ENCODE results near the gene MPP2. TPM values are rescaled to one million over a fixed set of nuclear protein-coding genes. Genes with fewer than 3 reads are reported as not detected.

Gene MPP2
- polyA plus RNA-seq, 4 donors = 0.27 to 1.8 (median 1.1) TPM; not detected in 1

GRCh38 chr17:43891851-43892646 lies 15.3 kb downstream of the MPP2 start:
- peaks cover 0 to 2% (median 0%) of the 10 kb centered on the region in 3 donors for H3K36me3 ChIP-seq (ENCODE audit: control insufficient read depth in 3 of 3, insufficient read depth in 2 of 3, low read depth in 1 of 3, low read length in 3 of 3)
- WGBS, 3 donors = 25 to 61% (median 55%) methylated on average over 5 of the region's 5 CpGs
- H3K27me3 ChIP-seq (ENCODE audit: control insufficient read depth in 3 of 3, insufficient read depth in 3 of 3, low read length in 3 of 3) = peaks cover 0 to 4% (median 0%) of the 10 kb centered on the region in 3 donors
- no peak overlapping the region for H3K4me3 ChIP-seq (ENCODE audit: low read depth in 1 of 3, low read length in 3 of 3)
- peak in 1 of 2 donors; percentile 19 for DNase-seq
- H3K27ac ChIP-seq (ENCODE audit: low read depth in 1 of 3, low read length in 2 of 3) = no peak overlapping the region
- H3K4me1 ChIP-seq (ENCODE audit: control insufficient read depth in 3 of 3, insufficient read depth in 2 of 3, low read depth in 1 of 3, low read length in 2 of 3) = no peaks in the 10 kb centered on the region
- FAIRE-seq = no peak
- H3K9me3 ChIP-seq (ENCODE audit: control insufficient read depth in 2 of 2, insufficient read depth in 1 of 2, low read depth in 1 of 2, low read length in 1 of 2) = no peaks in the 10 kb centered on the region

GRCh38 chr17:43890240-43890639 lies 17.1 kb downstream of the MPP2 start:
- H3K36me3 ChIP-seq (ENCODE audit: control insufficient read depth in 3 of 3, insufficient read depth in 2 of 3, low read depth in 1 of 3, low read length in 3 of 3) = no peaks in the 10 kb centered on the region
- no peak overlapping the region for H3K4me3 ChIP-seq (ENCODE audit: low read depth in 1 of 3, low read length in 3 of 3)
- DNase-seq = no peak
- no peak overlapping the region for H3K27ac ChIP-seq (ENCODE audit: low read depth in 1 of 3, low read length in 2 of 3)
- WGBS, 3 donors = 90 to 100% (median 93%) methylated on average over 1 of the region's 1 CpG
- H3K9me3 ChIP-seq (ENCODE audit: control insufficient read depth in 2 of 2, insufficient read depth in 1 of 2, low read depth in 1 of 2, low read length in 1 of 2) = no peaks in the 10 kb centered on the region
- no peaks in the 10 kb centered on the region for H3K4me1 ChIP-seq (ENCODE audit: control insufficient read depth in 3 of 3, insufficient read depth in 2 of 3, low read depth in 1 of 3, low read length in 2 of 3)
- no peak for FAIRE-seq
- no peaks in the 10 kb centered on the region for H3K27me3 ChIP-seq (ENCODE audit: control insufficient read depth in 3 of 3, insufficient read depth in 3 of 3, low read length in 3 of 3)

- 70 to 75% (median 71%) methylated on average over 4 of the region's 4 CpGs for WGBS, 3 donors
- H3K4me1 ChIP-seq (ENCODE audit: control insufficient read depth in 3 of 3, insufficient read depth in 2 of 3, low read depth in 1 of 3, low read length in 2 of 3) = no peaks in the 10 kb centered on the region
- H3K27me3 ChIP-seq (ENCODE audit: control insufficient read depth in 3 of 3, insufficient read depth in 3 of 3, low read length in 3 of 3) = no peaks in the 10 kb centered on the region
- DNase-seq (no peak), FAIRE-seq (no peak)
- H3K36me3 ChIP-seq (ENCODE audit: control insufficient read depth in 3 of 3, insufficient read depth in 2 of 3, low read depth in 1 of 3, low read length in 3 of 3) = no peaks in the 10 kb centered on the region
- no peaks in the 10 kb centered on the region for H3K9me3 ChIP-seq (ENCODE audit: control insufficient read depth in 2 of 2, insufficient read depth in 1 of 2, low read depth in 1 of 2, low read length in 1 of 2)
- H3K4me3 ChIP-seq (ENCODE audit: low read depth in 1 of 3, low read length in 3 of 3) = no peak overlapping the region
- no peak overlapping the region for H3K27ac ChIP-seq (ENCODE audit: low read depth in 1 of 3, low read length in 2 of 3)
These were observed 18.8 kb downstream of the MPP2 start for GRCh38 chr17:43888548-43888947.

GRCh38 chr17:43882761-43883415 lies 24.4 kb downstream of the MPP2 start:
- FAIRE-seq = no peak
- Histone ChIP-seq H3K27me3 (ENCODE audit: control insufficient read depth in 3 of 3, insufficient read depth in 3 of 3, low read length in 3 of 3) (no peaks in the 10 kb centered on the region), H3K4me3 (ENCODE audit: low read depth in 1 of 3, low read length in 3 of 3) (no peak overlapping the region), H3K27ac (ENCODE audit: low read depth in 1 of 3, low read length in 2 of 3) (no peak overlapping the region), H3K9me3 (ENCODE audit: control insufficient read depth in 2 of 2, insufficient read depth in 1 of 2, low read depth in 1 of 2, low read length in 1 of 2) (no peaks in the 10 kb centered on the region), H3K36me3 (ENCODE audit: control insufficient read depth in 3 of 3, insufficient read depth in 2 of 3, low read depth in 1 of 3, low read length in 3 of 3) (peaks cover 0 to 9% (median 0%) of the 10 kb centered on the region in 3 donors), H3K4me1 (ENCODE audit: control insufficient read depth in 3 of 3, insufficient read depth in 2 of 3, low read depth in 1 of 3, low read length in 2 of 3) (peaks cover 0 to 20% (median 0%) of the 10 kb centered on the region in 3 donors)
- DNase-seq = no peak
- WGBS, 3 donors = 85 to 91% (median 91%) methylated on average over 13 to 14 of the region's 14 CpGs

GRCh38 chr17:43881758-43882505 lies 25.4 kb downstream of the MPP2 start:
- no peak for FAIRE-seq
- 93 to 95% (median 94%) methylated on average over 27 of the region's 27 CpGs for WGBS, 3 donors
- Histone ChIP-seq H3K36me3 (ENCODE audit: control insufficient read depth in 3 of 3, insufficient read depth in 2 of 3, low read depth in 1 of 3, low read length in 3 of 3) (peaks cover 0 to 16% (median 0%) of the 10 kb centered on the region in 3 donors), H3K27ac (ENCODE audit: low read depth in 1 of 3, low read length in 2 of 3) (no peak overlapping the region), H3K4me3 (ENCODE audit: low read depth in 1 of 3, low read length in 3 of 3) (no peak overlapping the region), H3K9me3 (ENCODE audit: control insufficient read depth in 2 of 2, insufficient read depth in 1 of 2, low read depth in 1 of 2, low read length in 1 of 2) (no peaks in the 10 kb centered on the region), H3K4me1 (ENCODE audit: control insufficient read depth in 3 of 3, insufficient read depth in 2 of 3, low read depth in 1 of 3, low read length in 2 of 3) (peaks cover 0 to 29% (median 0%) of the 10 kb centered on the region in 3 donors), H3K27me3 (ENCODE audit: control insufficient read depth in 3 of 3, insufficient read depth in 3 of 3, low read length in 3 of 3) (no peaks in the 10 kb centered on the region)
- no peak for DNase-seq

- H3K4me1 ChIP-seq (ENCODE audit: control insufficient read depth in 3 of 3, insufficient read depth in 2 of 3, low read depth in 1 of 3, low read length in 2 of 3) = peaks cover 0 to 37% (median 0%) of the 10 kb centered on the region in 3 donors
- FAIRE-seq = no peak
- H3K4me3 ChIP-seq (ENCODE audit: low read depth in 1 of 3, low read length in 3 of 3) = no peak overlapping the region
- no peaks in the 10 kb centered on the region for H3K27me3 ChIP-seq (ENCODE audit: control insufficient read depth in 3 of 3, insufficient read depth in 3 of 3, low read length in 3 of 3)
- peaks cover 0 to 20% (median 0%) of the 10 kb centered on the region in 3 donors for H3K36me3 ChIP-seq (ENCODE audit: control insufficient read depth in 3 of 3, insufficient read depth in 2 of 3, low read depth in 1 of 3, low read length in 3 of 3)
- H3K9me3 ChIP-seq (ENCODE audit: control insufficient read depth in 2 of 2, insufficient read depth in 1 of 2, low read depth in 1 of 2, low read length in 1 of 2) = no peaks in the 10 kb centered on the region
- H3K27ac ChIP-seq (ENCODE audit: low read depth in 1 of 3, low read length in 2 of 3) = no peak overlapping the region
- 77 to 91% (median 82%) methylated on average over 12 of the region's 12 CpGs for WGBS, 3 donors
- DNase-seq = no peak
These were observed 26.2 kb downstream of the MPP2 start for GRCh38 chr17:43881181-43881580.

- 62 to 76% (median 62%) methylated on average over 20 of the region's 20 CpGs for whole genome bisulfite sequencing, 3 donors
- no peak for FAIRE-seq
These were observed 26.8 kb downstream of the MPP2 start for GRCh38 chr17:43880420-43880991.

More at GRCh38 chr17:43880420-43880991, 26.8 kb downstream of the MPP2 start:
- Histone ChIP-seq H3K4me3 (ENCODE audit: low read depth in 1 of 3, low read length in 3 of 3) (no peak overlapping the region), H3K9me3 (ENCODE audit: control insufficient read depth in 2 of 2, insufficient read depth in 1 of 2, low read depth in 1 of 2, low read length in 1 of 2) (no peaks in the 10 kb centered on the region), H3K27me3 (ENCODE audit: control insufficient read depth in 3 of 3, insufficient read depth in 3 of 3, low read length in 3 of 3) (no peaks in the 10 kb centered on the region), H3K4me1 (ENCODE audit: control insufficient read depth in 3 of 3, insufficient read depth in 2 of 3, low read depth in 1 of 3, low read length in 2 of 3) (peaks cover 0 to 41% (median 1%) of the 10 kb centered on the region in 3 donors), H3K27ac (ENCODE audit: low read depth in 1 of 3, low read length in 2 of 3) (no peak overlapping the region), H3K36me3 (ENCODE audit: control insufficient read depth in 3 of 3, insufficient read depth in 2 of 3, low read depth in 1 of 3, low read length in 3 of 3) (peaks cover 0 to 20% (median 0%) of the 10 kb centered on the region in 3 donors)
- DNase-seq = peak; percentile 55 to 64
